Gastroesophageal sphincter (tissue), 3 donors: ENCODE measurements around the gene LYRM1.

Source experiments
- POLR2A ChIP-seq, 2 donors: fragments of 450-650 bp; IDR thresholded peaks; one replicate each; pipeline ENCODE4 v1.6.1; 2017; ENCODE audit warnings: antibody characterized with exemption in 2 of 2, mild to moderate bottlenecking in 2 of 2, moderate library complexity in 1 of 2
- POLR2AphosphoS5 ChIP-seq: sonication (generic); formaldehyde crosslinking; IDR thresholded peaks from one replicate; pipeline ENCODE4 v1.6.1; 2017; ENCODE audit warnings: antibody characterized with exemption
- TF ChIP-seq, protein P1 (sequence below), 4 experiments: fragments of 200-600 bp in 2 of 4; fragments of 450-650 bp in 2 of 4; sonication (generic) in 1 of 4; IDR thresholded peaks; one replicate each; pipeline ENCODE4 v1.5.1; 2017 to 2019; ENCODE audit warnings: antibody characterized with exemption in 4 of 4, mild to moderate bottlenecking in 2 of 4, moderate library complexity in 2 of 4

DNA sequence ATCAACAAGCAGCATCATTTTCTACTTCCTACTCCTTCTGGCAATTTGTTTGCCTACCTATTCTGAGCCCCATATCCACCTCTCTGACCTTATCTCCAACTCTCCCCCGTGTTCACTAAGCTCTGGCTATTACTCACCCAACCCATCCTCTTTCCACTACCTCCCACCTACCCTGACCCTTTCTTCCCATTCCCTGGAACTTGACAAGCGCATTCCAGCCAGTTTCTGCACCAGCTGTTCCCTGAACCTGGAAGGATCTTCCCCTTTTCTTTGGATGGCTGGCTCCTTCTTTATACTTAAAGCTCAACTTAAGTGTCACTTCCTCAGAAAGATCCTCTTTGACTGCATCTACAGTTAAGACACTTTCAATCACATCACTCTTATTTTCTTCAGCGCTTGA is 2.6 kb upstream of the LYRM1 start:
- TF ChIP-seq, protein P1, sequence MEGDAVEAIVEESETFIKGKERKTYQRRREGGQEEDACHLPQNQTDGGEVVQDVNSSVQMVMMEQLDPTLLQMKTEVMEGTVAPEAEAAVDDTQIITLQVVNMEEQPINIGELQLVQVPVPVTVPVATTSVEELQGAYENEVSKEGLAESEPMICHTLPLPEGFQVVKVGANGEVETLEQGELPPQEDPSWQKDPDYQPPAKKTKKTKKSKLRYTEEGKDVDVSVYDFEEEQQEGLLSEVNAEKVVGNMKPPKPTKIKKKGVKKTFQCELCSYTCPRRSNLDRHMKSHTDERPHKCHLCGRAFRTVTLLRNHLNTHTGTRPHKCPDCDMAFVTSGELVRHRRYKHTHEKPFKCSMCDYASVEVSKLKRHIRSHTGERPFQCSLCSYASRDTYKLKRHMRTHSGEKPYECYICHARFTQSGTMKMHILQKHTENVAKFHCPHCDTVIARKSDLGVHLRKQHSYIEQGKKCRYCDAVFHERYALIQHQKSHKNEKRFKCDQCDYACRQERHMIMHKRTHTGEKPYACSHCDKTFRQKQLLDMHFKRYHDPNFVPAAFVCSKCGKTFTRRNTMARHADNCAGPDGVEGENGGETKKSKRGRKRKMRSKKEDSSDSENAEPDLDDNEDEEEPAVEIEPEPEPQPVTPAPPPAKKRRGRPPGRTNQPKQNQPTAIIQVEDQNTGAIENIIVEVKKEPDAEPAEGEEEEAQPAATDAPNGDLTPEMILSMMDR (IDR thresholded peaks at IDR 0.05): no peak
- no peak for TF ChIP-seq POLR2AphosphoS5
- TF ChIP-seq POLR2A (IDR thresholded peaks at IDR 0.05): no peak
